Psoas muscle (tissue), 8 donors: ENCODE measurements around the gene C11orf42. TPM values are rescaled to one million over a fixed set of nuclear protein-coding genes. Genes with fewer than 3 reads are reported as not detected.
A peak's percentile ranks its signal among the peaks of the same experiment; 100 is the strongest.

ENCODE experiments used
- ATAC-seq, 4 donors: fragments of 200-7000 bp; cut with Tn5 transposase; one replicate each; pipeline ENCODE4 v1.9.1; 2020; ENCODE audit warnings: moderate library complexity in 3 of 4, mild to moderate bottlenecking in 2 of 4
- DNase-seq, 2 donors: peaks; one replicate each; pipeline ENCODE4 v3.0.0-alpha.2; 2020
- H3K27ac ChIP-seq: fragments of 200-600 bp; one replicate; pipeline ENCODE4 v1.8.0; 2022
- H3K27me3 ChIP-seq, 3 donors: fragments of 200-600 bp in 1 of 3; one replicate each; pipeline versions ENCODE4 v1.6.1 to v1.8.0; 2013 to 2022; ENCODE audit warnings: low read length in 2 of 3, mild to moderate bottlenecking in 2 of 3, moderate library complexity in 1 of 3; ENCODE audit not compliant: insufficient read depth in 3 of 3
- H3K36me3 ChIP-seq, 2 donors: fragments of 200-600 bp in 1 of 2; one replicate each; pipeline versions ENCODE4 v1.6.1 to v1.8.0; 2013 to 2022; ENCODE audit warnings: low read depth in 1 of 2, mild to moderate bottlenecking in 1 of 2, moderate library complexity in 1 of 2; ENCODE audit not compliant: insufficient read depth in 1 of 2
- H3K4me1 ChIP-seq: fragments of 200-600 bp; one replicate; pipeline ENCODE4 v1.8.0; 2022
- H3K4me3 ChIP-seq: fragments of 200-600 bp; one replicate; pipeline ENCODE4 v1.8.0; 2022; ENCODE audit warnings: mild to moderate bottlenecking
- H3K9me3 ChIP-seq: fragments of 200-600 bp; one replicate; pipeline ENCODE4 v1.8.0; 2022
- CTCF ChIP-seq: fragments of 200-600 bp; IDR thresholded peaks from one replicate; pipeline ENCODE4 v1.8.0; 2022; ENCODE audit warnings: antibody characterized with exemption
- WGBS, 3 donors: extraction: QIAGEN DNeasy Blood & Tissue Kit; methylation state at CpG; one replicate each; pipeline versions ENCODE4 v1.1.6 to v1.1.7; 2013; 5-methylcytosine and 5-hydroxymethylcytosine counted together
- intact Hi-C, 2 donors: fragments of 100-400 bp; cut with DNase I; formaldehyde crosslinking; loops; one replicate each; pipeline versions ENCODE4 v1.11.0 to v1.14.2; 2022
- polyA plus RNA-seq, 3 donors: library from polyadenylated mRNA; stranded (reverse); fragments of 200-250 nt; gene quantifications; one replicate each; pipeline ENCODE4 v1.2.3, GENCODE V29; 2013
- total RNA-seq, 4 donors: library from RNA; stranded (reverse); fragmentation: NEBNext Ultra II Directional in 2 of 4; extraction: Animal tissue kit (Norgen Biotek cat#: 25700) in 2 of 4; gene quantifications; one replicate each; pipeline versions ENCODE4 v1.2.1 to v1.2.4, GENCODE V29; 2021 to 2023
- donor health status: healthy with polysubstance abuse.
- donor health status: DM: no; HTN: no; CAD: no; lungs with moderate emphysema.
- donor health status: Bipolar disorder and iron deficiency.
- donor health status: healthy.
- donor health status: DM: yes; HTN: yes; CAD: no.
- donor health status: DM: no; HTN: no; CAD: no.
- donor health status: DM: no; HTN: no; CAD: no.
- donor health status: DM: yes; HTN: yes; CAD: no.

C11orf42 gene
- total and polyA plus RNA-seq, 7 donors, result not detected

- Histone ChIP-seq H3K27me3 (no peaks in the 10 kb centered on the region), H3K4me3 (no peak overlapping the region), H3K9me3 (no peaks in the 10 kb centered on the region), H3K36me3 (peaks cover 12 to 100% of the 10 kb centered on the region in 2 donors), H3K4me1 (no peaks in the 10 kb centered on the region), H3K27ac (no peak overlapping the region)
- TF ChIP-seq CTCF, result no peak
- intact Hi-C loops, result no loop called here
- DNase-seq (no peak), ATAC-seq (no peak)
- WGBS, 3 donors, result 88 to 92% (median 89%) methylated on average over 4 of the region's 4 CpGs
Observed at GRCh38 chr11:6216501-6216900, 11.1 kb downstream of the C11orf42 start.

- intact Hi-C loops, result no loop called here
- ATAC-seq (no peak), DNase-seq (no peak)
- WGBS, 3 donors, result 92 to 94% (median 93%) methylated on average over 19 of the region's 19 CpGs
- Histone ChIP-seq H3K27ac (no peak overlapping the region), H3K9me3 (no peaks in the 10 kb centered on the region), H3K27me3 (no peaks in the 10 kb centered on the region), H3K36me3 (peaks cover 23 to 100% of the 10 kb centered on the region in 2 donors), H3K4me1 (no peaks in the 10 kb centered on the region), H3K4me3 (no peak overlapping the region)
- no peak for TF ChIP-seq CTCF
Observed at GRCh38 chr11:6217722-6218121, 12.4 kb downstream of the C11orf42 start.

- no peaks in the 10 kb centered on the region for H3K4me1 ChIP-seq
- peaks cover 24 to 99% of the 10 kb centered on the region in 2 donors for H3K36me3 ChIP-seq
- no peaks in the 10 kb centered on the region for H3K9me3 ChIP-seq
- intact Hi-C loops, result no loop called here
- peak in 1 of 2 donors; percentile 26 for DNase-seq
- ATAC-seq, result peak; percentile 36 to 69 (median 56)
- H3K27me3 ChIP-seq, result no peaks in the 10 kb centered on the region
- no peak overlapping the region for H3K27ac ChIP-seq
- no peak overlapping the region for H3K4me3 ChIP-seq
- TF ChIP-seq CTCF, result no peak
- 63 to 68% (median 64%) methylated on average over 2 of the region's 2 CpGs for WGBS, 3 donors
Observed at GRCh38 chr11:6219359-6219758, 14.0 kb downstream of the C11orf42 start.

- peaks cover 19 to 54% of the 10 kb centered on the region in 2 donors for H3K36me3 ChIP-seq
- H3K9me3 ChIP-seq, result no peaks in the 10 kb centered on the region
- ATAC-seq (no peak), DNase-seq (no peak)
- H3K27me3 ChIP-seq, result no peaks in the 10 kb centered on the region
- intact Hi-C loops, result no loop called here
- WGBS, 3 donors, result 91 to 93% (median 93%) methylated on average over 17 of the region's 17 CpGs
- no peak overlapping the region for H3K27ac ChIP-seq
- no peaks in the 10 kb centered on the region for H3K4me1 ChIP-seq
- TF ChIP-seq CTCF, result no peak
- H3K4me3 ChIP-seq, result no peak overlapping the region
Observed at GRCh38 chr11:6223854-6224253, 18.5 kb downstream of the C11orf42 start.

- Histone ChIP-seq H3K4me3 (no peak overlapping the region), H3K36me3 (peaks cover 14 to 49% of the 10 kb centered on the region in 2 donors), H3K9me3 (no peaks in the 10 kb centered on the region), H3K27me3 (no peaks in the 10 kb centered on the region), H3K27ac (no peak overlapping the region), H3K4me1 (no peaks in the 10 kb centered on the region)
- TF ChIP-seq CTCF, result no peak
- intact Hi-C loops, result no loop called here
- DNase-seq (no peak), ATAC-seq (no peak)
- 57 to 62% (median 62%) methylated on average over 3 of the region's 3 CpGs for WGBS, 3 donors
Observed at GRCh38 chr11:6224421-6224820, 19.1 kb downstream of the C11orf42 start.
